ENCODE data around the gene SSX5. TPM values are rescaled to one million over a fixed set of nuclear protein-coding genes. Genes with fewer than 3 reads are reported as not detected.
"Not testable (repeated sequence)": the region's sequence is repeated elsewhere in the genome, so short reads cannot be mapped to it uniquely, and the experiment has no call there.

Gene SSX5, protein sequence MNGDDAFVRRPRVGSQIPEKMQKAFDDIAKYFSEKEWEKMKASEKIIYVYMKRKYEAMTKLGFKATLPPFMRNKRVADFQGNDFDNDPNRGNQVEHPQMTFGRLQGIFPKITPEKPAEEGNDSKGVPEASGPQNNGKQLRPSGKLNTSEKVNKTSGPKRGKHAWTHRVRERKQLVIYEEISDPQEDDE
- not detected for total RNA-seq
- not detected for total RNA-seq (2013)

DNA sequence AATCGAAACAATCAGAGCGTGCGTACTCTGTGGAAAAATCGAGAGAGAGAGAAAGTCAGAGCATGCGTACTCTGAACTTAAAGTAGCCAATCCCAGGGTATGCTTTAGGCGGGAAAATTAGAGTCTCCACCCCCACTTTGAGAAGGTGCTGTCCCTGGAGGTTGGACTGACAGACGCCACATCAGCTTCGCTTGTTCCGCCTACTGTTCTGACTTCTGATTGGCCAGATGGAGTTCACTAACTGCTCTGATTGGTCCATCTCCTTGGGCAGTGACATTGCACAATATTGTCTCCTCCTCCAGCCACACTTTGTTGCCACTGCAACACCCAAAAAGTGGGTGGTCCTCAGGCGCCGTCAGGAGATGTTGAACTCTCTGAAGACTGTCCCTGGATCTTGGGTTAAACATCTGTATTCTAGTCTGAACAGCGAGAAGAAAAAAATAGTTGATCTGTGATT, at the start of gene SSX5:
TSS of gene SSX5 (minus strand) at position 51 of the 457 bp plus-strand sequence. CDS start 1,437 bp downstream, outside the sequence.
- TF ChIP-seq, protein P1, sequence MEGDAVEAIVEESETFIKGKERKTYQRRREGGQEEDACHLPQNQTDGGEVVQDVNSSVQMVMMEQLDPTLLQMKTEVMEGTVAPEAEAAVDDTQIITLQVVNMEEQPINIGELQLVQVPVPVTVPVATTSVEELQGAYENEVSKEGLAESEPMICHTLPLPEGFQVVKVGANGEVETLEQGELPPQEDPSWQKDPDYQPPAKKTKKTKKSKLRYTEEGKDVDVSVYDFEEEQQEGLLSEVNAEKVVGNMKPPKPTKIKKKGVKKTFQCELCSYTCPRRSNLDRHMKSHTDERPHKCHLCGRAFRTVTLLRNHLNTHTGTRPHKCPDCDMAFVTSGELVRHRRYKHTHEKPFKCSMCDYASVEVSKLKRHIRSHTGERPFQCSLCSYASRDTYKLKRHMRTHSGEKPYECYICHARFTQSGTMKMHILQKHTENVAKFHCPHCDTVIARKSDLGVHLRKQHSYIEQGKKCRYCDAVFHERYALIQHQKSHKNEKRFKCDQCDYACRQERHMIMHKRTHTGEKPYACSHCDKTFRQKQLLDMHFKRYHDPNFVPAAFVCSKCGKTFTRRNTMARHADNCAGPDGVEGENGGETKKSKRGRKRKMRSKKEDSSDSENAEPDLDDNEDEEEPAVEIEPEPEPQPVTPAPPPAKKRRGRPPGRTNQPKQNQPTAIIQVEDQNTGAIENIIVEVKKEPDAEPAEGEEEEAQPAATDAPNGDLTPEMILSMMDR (IDR thresholded peaks at IDR 0.05), result no peak
- Histone ChIP-seq H3K36me3 (ENCODE audit: control insufficient read depth, insufficient read depth, low read length) (no peaks in the 10 kb centered on the region), H3K27me3 (ENCODE audit: control insufficient read depth, insufficient read depth, low read length) (no peaks in the 10 kb centered on the region), H3K4me3 (ENCODE audit: low read length) (no peak within 1 kb of the TSS), H3K27ac (ENCODE audit: low read length) (no peak within 1 kb of the TSS), H3K4me1 (ENCODE audit: control insufficient read depth, insufficient read depth, low read length) (no peaks in the 10 kb centered on the region), H3K9me3 (ENCODE audit: control insufficient read depth, insufficient read depth, low read length) (no peaks in the 10 kb centered on the region)
- DNase-seq, result no peak
- no peaks in the 10 kb centered on the region for H3K4me1 Mint-ChIP-seq
- no peak for ATAC-seq
- H3K27ac Mint-ChIP-seq, result no peak within 1 kb of the TSS
- 93% methylated on average over 12 of the region's 12 CpGs for WGBS (ENCODE audit: insufficient coverage)
- no peaks in the 10 kb centered on the region for H3K9me3 Mint-ChIP-seq
- H3K4me3 Mint-ChIP-seq, result no peak within 1 kb of the TSS
- peaks cover 9 to 25% of the 10 kb centered on the region in 2 donors for H3K27me3 Mint-ChIP-seq (ENCODE audit: low read depth in 2 of 2)
- H3K36me3 Mint-ChIP-seq, result no peaks in the 10 kb centered on the region
- intact Hi-C loops (cut with micrococcal nuclease), result no loop called here

DNA sequence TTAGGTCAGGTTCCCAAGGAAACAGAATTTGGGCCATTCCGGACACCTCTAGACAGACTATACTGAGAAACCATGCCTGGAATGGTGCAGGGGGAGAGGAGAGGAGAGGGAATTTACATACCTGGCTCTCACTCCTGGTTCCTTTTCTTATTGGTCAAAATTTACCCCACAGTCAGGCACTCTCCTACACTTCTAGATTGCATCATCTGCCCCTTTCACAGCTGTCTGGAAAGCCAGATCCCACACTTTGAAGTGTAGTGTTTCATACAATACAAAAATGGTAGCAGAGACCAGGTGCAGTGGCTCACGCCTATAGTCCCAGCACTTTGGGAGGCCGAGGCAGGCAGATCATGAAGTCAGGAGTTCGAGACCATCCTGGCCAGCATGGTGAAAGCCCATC, 27.6 kb upstream of the SSX5 start:
- H3K36me3 ChIP-seq (ENCODE audit: control insufficient read depth, insufficient read depth, low read length); H3K4me3 Mint-ChIP-seq; H3K4me1 ChIP-seq (ENCODE audit: control insufficient read depth, insufficient read depth, low read length); H3K27ac ChIP-seq (ENCODE audit: low read length); intact Hi-C loops (cut with micrococcal nuclease); H3K27me3 ChIP-seq (ENCODE audit: control insufficient read depth, insufficient read depth, low read length); H3K4me1 Mint-ChIP-seq; H3K36me3 Mint-ChIP-seq; ATAC-seq; DNase-seq; H3K4me3 ChIP-seq (ENCODE audit: low read length); H3K27ac Mint-ChIP-seq; H3K9me3 Mint-ChIP-seq; H3K9me3 ChIP-seq (ENCODE audit: control insufficient read depth, insufficient read depth, low read length): not testable (repeated sequence)
- 80% methylated on average over 3 of the region's 4 CpGs for WGBS (ENCODE audit: insufficient coverage)
- peaks cover 0 to 16% of the 10 kb centered on the region in 2 donors for H3K27me3 Mint-ChIP-seq (ENCODE audit: low read depth in 2 of 2)

DNA sequence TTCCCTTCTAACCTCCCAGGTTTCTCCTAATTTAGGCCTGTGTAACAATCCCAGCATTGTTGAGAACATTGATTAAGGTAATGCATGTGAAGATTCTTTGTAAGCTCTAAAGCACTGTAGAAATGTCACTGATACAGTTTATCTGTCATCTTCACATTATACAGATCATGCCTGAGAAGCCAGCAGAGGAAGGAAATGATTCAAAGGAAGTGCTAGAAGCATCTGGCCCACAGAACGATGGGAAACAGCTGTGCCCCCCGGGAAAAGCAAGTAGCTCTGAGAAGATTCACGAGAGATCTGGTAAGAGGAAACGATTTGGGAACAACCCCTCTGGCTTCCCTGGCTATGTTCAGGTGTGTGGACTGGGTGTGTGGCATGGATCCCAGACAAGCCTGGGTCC, 17.7 kb upstream of the SSX5 start:
- H3K27me3 ChIP-seq (ENCODE audit: control insufficient read depth, insufficient read depth, low read length); H3K27ac ChIP-seq (ENCODE audit: low read length); H3K27ac Mint-ChIP-seq; H3K9me3 ChIP-seq (ENCODE audit: control insufficient read depth, insufficient read depth, low read length); ATAC-seq; H3K4me3 ChIP-seq (ENCODE audit: low read length); H3K9me3 Mint-ChIP-seq; H3K4me1 ChIP-seq (ENCODE audit: control insufficient read depth, insufficient read depth, low read length); H3K36me3 ChIP-seq (ENCODE audit: control insufficient read depth, insufficient read depth, low read length); H3K4me3 Mint-ChIP-seq; intact Hi-C loops (cut with micrococcal nuclease); DNase-seq; H3K36me3 Mint-ChIP-seq; H3K4me1 Mint-ChIP-seq: not testable (repeated sequence)
- WGBS (ENCODE audit: insufficient coverage), result 0% methylated on average over 2 of the region's 4 CpGs
- H3K27me3 Mint-ChIP-seq (ENCODE audit: low read depth in 2 of 2), result peaks cover 4 to 56% of the 10 kb centered on the region in 2 donors

DNA sequence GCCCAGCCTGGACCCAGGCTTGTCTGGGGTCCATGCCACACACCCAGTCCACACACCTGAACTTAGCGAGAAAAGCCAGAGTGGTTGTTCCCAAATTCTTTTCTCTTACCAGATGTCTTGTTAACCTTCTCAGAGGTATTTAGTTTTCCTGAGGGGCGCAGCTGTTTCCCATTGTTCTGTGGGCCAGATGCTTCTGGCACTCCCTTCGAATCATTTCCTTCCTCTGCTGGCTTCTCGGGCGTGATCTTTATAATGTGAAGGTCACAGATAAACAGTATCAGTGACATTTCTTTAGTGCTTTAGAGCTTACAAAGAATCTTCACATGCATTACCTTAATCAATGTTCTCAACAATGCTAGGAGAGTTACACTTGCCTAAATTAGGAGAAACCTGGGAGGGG, 6.6 kb downstream of the SSX5 start:
- H3K36me3 Mint-ChIP-seq; H3K27me3 ChIP-seq (ENCODE audit: control insufficient read depth, insufficient read depth, low read length); H3K9me3 ChIP-seq (ENCODE audit: control insufficient read depth, insufficient read depth, low read length); H3K27ac ChIP-seq (ENCODE audit: low read length); DNase-seq; H3K36me3 ChIP-seq (ENCODE audit: control insufficient read depth, insufficient read depth, low read length); intact Hi-C loops (cut with micrococcal nuclease); H3K4me1 ChIP-seq (ENCODE audit: control insufficient read depth, insufficient read depth, low read length); H3K4me3 Mint-ChIP-seq; H3K27ac Mint-ChIP-seq; H3K4me1 Mint-ChIP-seq; ATAC-seq; H3K9me3 Mint-ChIP-seq; H3K4me3 ChIP-seq (ENCODE audit: low read length): not testable (repeated sequence)
- H3K27me3 Mint-ChIP-seq (ENCODE audit: low read depth in 2 of 2), result peaks cover 9 to 24% of the 10 kb centered on the region in 2 donors
- 0% methylated on average over 3 of the region's 5 CpGs for WGBS (ENCODE audit: insufficient coverage)

DNA sequence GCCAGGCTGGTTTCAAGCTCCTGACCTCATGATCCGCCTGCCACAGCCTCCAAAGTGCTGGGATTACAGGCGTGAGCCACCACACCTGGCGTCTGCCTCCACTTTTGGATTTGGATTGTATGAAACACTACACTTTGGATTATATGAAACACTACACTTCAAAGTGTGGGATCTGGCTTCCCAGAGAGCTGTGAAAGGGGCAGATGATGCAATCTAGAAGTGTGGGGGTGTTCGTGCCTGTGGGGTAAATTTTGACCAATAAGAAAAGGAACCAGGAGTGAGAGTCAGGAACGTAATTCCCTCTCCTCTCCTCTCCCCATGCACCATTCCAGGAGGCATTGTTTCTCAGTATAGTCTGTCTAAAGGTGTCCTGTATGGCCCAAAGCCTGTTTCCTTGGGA, 14.7 kb downstream of the SSX5 start:
- H3K36me3 Mint-ChIP-seq; H3K4me3 ChIP-seq (ENCODE audit: low read length); intact Hi-C loops (cut with micrococcal nuclease); H3K36me3 ChIP-seq (ENCODE audit: control insufficient read depth, insufficient read depth, low read length); H3K27me3 ChIP-seq (ENCODE audit: control insufficient read depth, insufficient read depth, low read length); H3K9me3 Mint-ChIP-seq; H3K27ac Mint-ChIP-seq; H3K4me1 ChIP-seq (ENCODE audit: control insufficient read depth, insufficient read depth, low read length); ATAC-seq; DNase-seq; H3K27ac ChIP-seq (ENCODE audit: low read length); H3K9me3 ChIP-seq (ENCODE audit: control insufficient read depth, insufficient read depth, low read length); H3K4me3 Mint-ChIP-seq; H3K4me1 Mint-ChIP-seq: not testable (repeated sequence)
- WGBS (ENCODE audit: insufficient coverage), result 94% methylated on average over 3 of the region's 5 CpGs
- H3K27me3 Mint-ChIP-seq (ENCODE audit: low read depth in 2 of 2), result peaks cover 10 to 27% of the 10 kb centered on the region in 2 donors

All from natural killer cell (primary cell).